ENCODE results near the gene NPTN.
"Not testable (repeated sequence)": the region's sequence is repeated elsewhere in the genome, so short reads cannot be mapped to it uniquely, and the experiment has no call there.

Gene NPTN

DNA sequence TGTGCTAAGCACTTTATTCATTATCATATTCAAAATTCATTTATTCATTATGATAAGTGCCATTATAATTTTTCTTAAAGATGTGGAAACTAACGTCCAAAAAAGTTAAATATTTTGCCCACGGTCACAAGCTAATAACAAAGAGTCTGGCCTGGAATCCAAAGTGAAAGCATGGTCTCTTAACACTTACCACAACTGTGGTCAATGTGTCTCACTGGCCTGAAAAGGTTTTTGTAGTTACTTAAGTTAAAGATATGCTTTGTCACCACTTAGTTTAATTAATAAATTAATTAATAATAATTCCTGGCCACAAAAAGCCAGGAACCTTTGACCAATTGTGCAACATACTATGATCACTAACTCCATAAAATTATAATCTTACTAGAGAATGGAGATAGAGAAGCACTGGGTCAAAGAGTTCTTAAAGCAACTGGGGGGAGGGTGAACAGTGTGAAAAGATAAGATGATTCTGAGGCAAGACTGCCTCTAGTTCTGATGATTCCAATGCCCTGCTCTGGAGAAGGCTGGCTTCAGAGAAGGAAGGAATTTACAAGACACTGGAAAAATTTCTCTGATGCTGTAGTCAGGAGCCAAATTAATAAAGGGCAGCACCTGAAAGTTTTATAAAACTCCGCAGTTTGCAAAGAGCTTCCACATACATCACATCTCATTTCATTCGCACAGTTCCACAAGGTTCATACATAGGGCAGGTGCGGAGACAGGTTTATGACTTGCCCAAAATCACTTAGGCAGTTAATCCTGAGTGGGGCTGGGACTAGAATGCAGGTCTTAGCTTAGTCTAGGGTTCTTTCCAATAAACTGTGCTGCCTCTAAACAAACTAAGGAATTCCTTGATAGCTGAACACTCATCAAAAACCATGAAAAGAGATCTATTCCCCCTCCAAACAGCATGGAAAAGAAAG is 32.5 kb downstream of the NPTN start:
- no peak for DNase-seq

DNA sequence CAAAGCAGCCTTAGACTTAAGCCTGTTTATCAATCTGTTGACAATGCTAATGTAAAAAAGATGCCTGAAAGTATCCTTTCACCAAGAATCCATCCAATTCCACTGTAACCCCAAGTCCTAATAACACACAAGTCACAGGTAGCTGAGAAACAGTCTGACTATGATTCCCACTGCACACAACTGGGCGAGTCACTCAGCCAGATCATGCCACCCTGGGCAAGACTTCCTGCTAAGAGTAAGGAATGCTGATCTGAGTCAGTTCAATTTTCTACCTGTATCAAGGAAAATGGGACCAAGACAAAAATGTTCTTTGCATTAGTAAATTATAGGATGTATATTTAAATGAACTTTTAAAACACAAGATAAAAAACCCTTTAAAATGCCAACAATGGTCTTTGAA is 33.3 kb downstream of the NPTN start:
- DNase-seq, result no peak

DNA sequence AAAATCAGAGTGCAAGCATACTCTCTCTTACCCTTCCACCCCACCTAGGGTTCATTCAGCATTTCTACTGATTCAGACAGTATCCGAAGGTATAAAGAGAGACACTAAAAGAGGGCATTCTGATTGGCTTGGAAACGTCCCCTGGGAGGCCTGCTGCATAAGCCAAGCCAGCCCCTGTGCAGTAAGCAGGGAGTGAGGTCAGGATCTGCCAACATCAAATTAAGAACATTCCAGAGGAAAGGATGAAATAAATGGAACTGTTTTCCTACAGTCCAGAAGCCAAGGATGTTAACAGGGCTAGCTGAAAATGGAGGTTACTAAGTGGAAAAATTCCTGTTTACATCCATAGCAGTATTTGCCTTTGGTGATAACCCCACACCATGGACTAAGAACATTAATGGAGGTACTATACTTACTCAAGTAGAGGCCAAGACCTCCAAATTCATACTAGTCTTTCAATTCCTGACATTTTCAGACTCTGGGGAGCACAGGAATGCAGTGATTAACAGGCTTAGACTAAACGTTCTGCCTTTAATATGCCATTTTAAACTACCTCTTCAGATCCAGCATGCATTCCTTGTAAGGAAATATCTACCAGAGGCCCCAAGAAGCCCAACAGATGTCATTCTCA is 34.5 kb downstream of the NPTN start:
- no peak for DNase-seq

DNA sequence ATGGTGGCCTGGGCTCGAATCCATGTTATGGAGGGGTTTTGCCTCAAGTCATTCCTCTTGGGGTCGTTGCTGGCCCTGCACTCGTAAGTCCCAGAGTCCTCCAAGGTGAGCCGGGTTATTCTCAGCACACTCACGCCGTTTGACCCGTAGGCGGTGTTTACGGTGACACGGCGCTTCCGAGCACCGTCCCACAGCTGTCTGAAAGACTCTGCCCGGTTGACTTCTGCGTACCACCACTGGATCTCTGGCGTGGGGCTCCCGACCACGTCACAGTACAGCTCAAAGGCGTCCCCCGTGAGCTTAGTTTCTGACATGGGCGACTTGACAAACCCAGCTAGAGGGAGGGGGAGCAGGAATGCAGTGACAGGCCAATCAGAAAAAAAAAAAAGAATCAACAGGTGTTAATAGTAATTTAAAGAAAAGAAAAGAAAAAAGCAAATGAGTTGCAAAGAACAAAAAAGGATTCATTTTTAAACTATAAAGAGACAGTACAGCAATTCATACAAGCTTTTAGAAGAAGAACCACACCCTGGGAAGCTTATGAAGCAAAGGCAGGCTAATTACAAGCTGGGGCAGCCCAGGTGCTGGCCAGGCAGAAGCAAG is 36.1 kb downstream of the NPTN start:
- DNase-seq, result no peak

DNA sequence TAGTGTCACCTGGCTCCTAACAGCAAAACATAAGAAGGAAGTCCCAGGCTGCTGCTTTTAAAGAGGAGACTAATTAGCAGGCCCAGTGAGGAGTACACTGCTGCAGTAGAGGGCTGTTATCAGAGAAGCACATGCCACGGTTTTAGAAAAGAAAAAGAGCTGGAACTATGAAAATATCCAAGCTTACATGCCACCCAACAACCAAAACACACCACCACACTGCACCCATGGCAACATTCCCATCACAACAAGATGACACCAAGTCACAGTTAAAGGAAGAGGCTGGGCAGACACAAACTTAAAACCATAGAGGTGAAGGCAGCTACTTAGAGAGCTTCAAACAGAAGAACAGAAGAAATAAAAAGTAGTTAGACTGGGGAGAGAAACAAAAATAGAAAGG is 37.0 kb downstream of the NPTN start:
- DNase-seq, result no peak

DNA sequence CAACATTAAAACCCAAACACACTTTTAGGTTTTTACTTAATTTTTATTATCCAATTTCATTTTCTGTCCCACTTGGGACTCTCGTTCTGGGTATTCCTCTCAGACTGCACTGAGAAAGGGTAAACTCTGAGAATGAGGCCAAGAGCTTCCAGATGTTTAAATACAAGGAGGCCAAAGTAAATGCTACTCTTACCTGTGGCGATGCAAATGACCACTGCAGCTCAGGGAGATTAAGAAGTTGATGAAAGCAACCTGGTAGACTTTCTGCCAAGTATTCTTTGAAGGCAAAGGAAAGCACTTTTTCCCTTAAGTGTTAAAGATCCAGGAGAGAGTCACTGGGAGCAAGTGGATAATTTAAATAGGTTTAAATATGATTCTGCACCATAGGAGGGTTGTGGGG is 39.1 kb downstream of the NPTN start:
- no peak for DNase-seq

DNA sequence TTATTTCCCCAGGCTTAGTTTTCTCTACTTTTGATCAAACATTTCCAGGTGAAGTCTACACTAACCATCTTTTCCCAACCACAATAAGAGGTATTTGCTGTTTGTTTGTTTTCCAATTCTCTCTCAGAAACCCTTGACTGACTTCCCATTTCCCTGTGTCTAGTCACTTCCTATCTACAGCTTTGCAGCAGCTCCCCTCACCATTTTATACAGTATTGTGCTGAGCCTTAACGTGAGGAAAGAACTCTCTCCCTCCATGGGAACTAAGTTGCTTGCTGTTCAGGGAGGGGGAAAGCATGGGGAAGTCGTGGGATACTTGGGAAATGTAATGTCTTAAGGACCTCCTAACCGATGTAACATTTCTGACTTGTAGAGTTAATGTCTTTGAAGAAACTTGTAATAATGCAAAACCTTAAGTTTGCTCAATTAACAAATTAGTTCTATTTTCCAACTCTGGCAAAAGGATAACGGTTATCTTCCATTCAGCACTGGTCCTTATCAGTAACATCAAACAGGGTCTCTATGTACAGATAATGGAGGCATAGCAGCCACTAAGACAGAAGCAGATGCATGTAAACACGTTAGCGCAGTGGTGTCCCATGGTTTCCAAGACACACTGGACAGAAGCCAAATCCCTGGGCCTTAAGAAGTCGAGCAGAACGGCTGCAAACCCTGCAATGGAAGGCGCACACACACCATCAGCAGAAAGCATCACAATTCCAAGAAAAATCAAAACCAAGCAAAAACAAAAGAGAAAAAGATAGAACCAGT is 39.7 kb downstream of the NPTN start:
- DNase-seq, result peak; percentile 42

DNA sequence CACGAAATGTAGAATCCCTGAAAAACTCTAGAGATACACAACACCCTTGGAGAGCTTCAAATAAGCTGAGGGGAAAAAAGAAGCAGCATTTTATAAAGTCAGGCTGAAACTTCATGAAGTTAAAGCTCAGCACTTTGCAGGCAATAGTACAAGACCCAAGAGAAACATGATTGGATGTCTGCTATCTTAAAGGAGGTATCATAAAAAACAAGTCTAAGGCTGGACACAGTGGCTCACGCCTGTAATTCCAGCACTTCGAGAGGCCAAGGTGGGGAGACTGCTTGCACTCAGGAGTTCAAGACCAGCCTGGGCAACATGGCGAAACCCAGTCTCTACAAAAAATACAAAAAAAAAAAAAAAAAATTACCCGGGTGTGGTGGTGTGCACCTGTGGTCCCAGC is 42.9 kb downstream of the NPTN start:
- no peak for DNase-seq

DNA sequence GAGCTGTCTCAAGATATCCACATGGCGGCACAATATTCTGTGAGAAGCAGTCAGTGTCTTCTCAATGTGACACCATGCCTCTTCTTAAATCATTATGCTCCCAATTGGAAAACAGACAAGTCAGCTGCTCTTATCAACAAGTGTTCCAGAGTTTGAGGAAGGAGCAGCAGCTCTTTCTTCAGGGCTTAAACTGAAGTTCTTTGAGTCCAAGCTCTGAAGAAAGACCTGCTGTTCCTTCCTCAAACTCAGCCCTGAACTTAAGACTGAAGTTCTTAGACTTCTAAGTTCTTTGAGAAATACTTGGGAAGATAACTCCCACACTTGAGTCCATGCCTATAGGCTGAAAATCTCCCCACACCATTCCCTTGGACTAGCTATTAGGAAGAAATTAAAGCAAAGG is 43.4 kb downstream of the NPTN start:
- DNase-seq, result no peak

DNA sequence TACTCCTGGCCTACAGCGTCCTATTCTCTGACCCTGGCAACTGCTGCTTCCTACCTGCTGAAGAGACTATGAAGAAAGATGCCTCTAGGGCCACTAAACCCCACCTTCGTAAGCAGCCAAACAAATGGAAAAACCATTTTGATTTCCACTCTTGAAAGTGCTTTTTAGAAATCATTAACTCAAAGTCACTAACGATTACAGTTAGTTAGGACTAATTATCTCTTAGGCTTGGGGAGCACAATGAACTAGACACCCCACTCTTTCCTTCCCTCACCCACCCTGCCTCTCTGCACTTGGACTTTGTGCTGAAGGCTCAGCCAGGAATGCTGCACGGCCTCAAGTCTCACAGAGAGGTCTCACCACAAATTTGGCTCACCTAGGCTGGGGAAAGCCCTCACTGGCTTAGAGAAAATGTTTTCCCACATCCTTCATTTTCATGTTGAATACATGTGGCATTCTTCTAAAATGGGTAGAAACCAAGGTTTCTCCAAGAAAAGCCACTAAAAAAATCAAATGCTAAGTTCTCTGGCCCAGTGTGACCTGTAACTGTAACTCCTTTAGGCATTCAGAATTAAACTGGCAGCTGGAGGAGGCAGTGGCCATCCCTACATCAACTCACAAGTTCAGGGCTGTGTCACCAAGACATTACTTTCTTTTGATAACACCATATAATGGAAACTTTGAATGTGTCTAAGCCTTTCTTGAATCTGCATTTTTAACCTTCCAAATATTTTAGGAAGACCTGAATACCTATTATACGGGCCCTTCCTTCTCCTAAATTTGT is 47.1 kb downstream of the NPTN start:
- DNase-seq, result no peak

DNA sequence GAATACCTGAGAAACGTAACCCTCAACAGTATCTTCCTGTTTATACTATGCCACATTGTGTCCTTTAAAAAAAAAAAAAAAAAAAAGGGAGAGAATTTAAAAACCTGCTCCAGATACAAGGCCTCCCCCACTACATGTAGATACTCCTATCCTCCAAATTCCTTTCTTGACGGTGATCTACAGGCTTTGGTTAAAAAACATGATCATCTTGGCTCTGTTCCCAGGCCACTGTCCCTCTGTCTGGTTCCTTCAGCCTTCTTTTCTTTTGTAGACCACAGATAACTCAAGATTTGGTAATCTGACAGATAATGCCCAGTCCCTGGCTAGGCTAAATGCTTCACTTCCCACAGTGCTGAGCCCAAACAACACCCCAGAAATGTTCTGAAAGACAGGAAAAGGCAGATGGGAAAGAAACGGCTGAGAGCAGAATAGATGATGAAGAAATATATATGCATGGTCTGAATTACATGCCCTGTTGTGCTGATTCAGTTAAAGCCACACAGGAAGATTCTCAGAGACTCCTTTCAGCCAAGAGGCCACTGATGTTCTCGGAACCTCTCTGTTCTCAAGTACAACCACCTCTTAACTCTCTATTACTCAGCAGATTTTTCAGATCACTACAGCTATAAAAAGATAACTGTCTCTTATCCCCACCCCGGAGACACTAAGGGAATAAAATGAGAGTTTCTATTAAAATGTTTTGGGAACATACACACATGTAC is 48.3 kb downstream of the NPTN start:
- DNase-seq, result no peak

DNA sequence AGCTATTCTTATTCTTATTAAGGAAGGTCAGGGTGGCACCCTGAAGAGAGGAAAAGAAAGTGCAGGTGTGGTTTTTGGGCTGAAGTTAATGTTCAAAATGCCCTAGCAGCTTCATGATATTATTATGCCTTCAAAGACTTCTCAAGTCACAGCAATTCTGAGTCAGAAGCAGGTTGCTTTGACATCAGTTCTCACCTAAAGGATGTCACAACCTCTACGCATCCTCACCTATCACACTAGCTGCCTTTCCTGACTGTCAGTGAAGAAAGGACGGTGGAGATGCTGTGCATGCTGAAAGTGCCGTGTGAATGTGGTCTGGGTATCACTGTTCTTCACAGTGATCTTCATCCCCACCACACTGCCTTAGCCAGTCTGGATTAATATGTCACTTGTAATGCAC is 49.6 kb downstream of the NPTN start:
- no peak for DNase-seq

DNA sequence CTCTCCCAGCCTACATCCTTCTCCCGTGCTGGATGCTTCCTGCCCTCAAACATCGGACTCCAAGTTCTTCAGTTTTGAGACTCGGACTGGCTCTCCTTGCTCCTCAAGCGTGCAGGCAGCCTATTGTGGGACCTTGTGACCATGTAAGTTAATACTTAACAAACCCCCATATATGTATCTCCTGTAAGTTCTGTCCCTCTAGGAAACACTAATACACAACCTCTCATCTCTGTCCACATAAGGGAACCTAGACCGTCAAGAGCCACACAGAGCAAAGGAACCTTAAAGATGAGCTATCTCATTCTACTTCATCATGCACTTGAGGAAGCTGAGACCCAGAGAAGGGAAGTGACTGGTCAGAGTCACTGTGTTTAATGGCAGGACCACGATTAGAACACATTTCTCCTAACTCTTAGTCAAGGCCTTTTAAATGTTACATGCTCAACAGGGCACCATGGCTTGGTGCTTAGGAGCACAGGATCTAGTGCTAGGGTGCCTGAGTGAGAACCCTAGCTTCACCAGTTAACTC is 50.3 kb downstream of the NPTN start:
- no peak for DNase-seq

DNA sequence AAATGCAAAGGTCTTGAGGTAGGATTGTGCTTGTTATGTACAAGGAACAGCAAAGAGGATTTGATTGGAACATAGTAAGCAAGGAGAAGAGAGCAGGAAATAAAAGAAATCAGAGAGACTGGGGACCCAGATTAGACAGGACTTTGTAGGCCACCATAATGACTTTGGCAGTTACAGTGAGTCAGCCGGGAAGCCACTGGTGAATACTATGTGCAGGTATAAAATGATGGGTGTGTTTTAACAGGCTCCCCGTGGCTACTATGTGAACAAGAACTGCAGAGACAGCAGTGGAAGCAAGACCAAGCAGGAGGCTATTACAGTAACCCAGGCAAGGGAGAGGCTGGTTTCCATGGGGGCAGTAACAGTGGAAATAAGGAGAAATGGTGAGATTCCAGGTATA is 55.2 kb downstream of the NPTN start:
- no peak for DNase-seq

DNA sequence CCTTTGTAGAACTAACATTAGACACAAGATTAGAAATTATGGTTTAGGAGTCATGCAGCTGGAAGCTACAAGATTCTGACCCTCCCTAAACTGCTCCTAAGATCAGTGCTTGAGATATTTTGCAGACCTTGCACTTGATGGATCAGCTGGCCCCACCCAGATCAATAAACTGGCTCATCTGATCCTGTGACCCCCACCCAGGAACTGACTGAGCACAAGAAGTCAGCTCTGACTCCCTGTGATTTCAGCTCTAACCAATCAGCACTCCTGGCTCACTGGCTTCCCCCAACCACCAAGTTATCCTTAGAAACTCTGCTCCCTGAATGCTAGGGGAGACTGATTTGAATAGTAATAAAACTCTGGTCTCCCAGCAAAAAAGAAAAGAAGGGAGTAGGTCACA is 55.6 kb downstream of the NPTN start:
- DNase-seq, result not testable (repeated sequence)

DNA sequence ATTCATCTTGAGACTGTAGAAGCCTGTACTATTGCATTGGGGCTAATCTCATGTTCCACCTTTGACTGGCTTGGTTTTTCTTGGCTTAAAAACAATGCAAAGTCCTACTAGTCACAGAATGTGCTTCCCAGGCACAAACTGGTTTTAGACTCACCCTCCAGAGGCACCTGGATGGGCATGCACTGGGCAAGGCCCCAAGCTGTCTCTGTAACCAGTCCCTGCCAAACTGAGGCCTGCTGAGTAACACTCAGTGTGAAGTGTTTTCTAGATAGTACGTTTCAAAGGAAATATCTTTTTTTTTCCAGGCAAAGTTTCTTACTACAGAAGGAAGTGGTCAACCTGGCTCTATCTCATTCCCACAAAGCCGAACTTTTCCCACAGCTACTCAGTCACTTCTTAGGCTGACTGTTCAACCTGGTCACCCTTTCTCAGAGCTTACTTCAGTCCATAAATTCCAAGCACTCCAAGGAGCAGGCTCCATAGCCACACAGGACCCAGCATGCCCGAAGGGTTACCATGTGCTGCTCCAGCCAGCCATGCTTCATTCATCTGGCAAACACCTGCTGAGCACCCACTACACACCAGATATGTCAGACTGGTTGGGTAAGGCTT is 57.4 kb downstream of the NPTN start:
- no peak for DNase-seq

DNA sequence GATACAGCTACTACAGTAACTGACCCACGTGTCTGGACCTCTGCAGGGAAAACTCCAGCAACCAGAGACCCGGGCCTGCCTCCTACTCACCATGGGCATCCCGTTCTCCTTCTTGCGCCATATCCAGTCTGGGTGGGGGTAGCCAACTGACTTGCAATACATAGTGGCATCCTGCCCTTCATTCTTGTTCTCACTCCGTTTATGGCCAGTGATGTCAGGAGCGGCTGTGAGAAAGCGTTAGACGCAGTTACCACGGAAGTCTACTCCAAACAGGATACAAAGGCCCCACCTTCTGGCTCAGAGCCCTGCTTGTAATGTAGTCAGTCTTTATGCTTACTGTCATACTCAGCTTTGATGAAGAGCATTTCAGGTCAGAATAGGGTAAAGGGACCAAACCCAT is 59.6 kb downstream of the NPTN start:
- peak; percentile 70 for DNase-seq

DNA sequence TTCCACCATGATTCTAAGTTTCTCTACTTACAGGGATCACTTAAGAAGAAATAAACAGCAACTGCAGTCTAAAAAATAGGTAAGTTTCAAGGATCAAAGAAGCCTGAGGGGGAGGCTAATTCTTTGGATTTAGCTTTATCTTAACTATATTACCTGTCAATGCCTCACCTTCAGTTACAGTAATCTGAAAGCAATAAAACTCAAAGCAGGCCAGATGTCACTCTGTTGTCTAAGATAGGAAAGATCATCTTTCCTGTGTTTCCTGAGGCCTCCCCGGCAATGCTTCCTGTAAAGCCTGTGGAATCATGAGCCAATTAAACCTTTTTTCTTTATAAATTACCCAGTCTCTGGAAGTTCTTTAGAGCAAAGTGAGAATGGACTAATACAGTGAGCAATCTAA is 60.2 kb downstream of the NPTN start:
- no peak for DNase-seq

DNA sequence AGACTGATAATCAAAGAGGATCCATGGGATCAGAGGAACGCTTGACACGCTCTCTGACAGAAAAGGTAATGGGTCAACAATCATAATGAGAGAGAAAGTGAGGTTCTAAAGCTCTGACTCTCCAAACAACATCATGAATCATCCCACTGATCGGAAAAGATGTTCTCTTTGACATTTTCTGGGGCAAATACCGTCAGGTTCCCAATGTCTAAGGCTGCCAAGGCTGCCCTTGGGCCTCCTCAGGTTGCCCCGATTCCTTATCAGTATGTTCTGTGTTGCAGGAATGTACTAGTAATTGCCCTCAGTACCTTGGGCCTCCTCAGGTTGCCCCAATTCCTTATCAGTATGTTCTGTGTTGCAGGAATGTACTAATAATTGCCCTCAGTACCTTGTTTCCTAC is 60.9 kb downstream of the NPTN start:
- DNase-seq, result no peak

DNA sequence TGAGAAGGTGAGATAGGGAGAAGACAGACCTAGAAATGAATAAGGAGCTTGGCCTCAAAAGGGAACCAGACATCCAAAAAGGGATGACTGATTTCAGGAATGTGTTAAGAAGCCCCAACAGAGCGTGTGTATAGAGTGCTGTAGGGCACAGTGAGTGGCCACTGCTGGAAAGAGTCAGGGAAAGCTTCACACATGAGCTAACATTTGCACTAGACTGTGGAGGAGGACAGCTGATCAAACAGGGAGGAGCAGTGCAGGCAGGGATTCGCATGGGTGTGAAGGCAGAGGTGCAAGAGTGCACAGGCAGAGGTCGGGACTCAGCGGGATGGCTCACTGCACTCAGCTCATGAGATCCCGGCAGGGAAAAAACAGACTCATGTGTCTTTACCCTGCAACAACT is 61.8 kb downstream of the NPTN start:
- DNase-seq, result peak; percentile 53

DNA sequence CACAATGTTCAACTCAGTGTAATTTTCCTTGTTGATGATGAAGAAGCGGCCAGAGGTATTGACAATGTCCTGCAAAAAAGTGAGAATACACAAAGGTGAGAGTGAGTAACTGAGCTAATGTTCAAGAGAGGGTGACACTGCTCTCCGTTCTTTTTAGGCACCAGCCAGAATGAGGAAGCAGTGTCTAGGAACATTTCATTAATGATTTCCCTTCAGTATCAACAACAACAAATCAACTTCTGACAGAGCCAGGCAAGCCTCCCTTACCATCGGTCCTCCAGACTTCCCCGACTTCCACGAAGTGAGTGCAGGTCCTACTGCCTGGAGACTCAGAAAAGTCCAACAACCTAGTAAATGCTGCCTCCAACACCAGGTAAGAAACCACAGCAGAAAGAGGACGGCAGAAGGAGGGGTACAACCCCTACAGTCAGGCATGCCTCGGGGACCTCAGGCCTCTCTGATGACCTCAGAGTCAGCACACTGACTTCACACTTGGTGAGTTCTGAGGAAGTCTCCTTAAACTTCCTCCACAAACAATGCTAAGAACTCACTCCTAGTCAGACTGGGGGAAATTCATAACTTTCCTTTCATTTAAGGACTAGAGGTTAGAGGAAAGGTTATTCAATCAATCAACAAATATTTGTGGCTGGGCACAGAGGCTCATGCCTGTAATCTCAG is 62.7 kb downstream of the NPTN start:
- DNase-seq, result no peak

Data from NCI-H2029 (cell line).